Posterior vena cava (tissue), 2 donors: ENCODE measurements around the gene CD207. TPM values are rescaled to one million over a fixed set of nuclear protein-coding genes. Genes with fewer than 3 reads are reported as not detected.
"Not testable (repeated sequence)": the region's sequence is repeated elsewhere in the genome, so short reads cannot be mapped to it uniquely, and the experiment has no call there.

Experiments
- DNase-seq: peaks from one replicate; pipeline ENCODE4 v3.0.0-alpha.2; 2020; ENCODE audit warnings: low spot score
- intact Hi-C, 2 donors: fragments of 100-400 bp; cut with DNase I; formaldehyde crosslinking; loops; one replicate each; pipeline versions ENCODE4 v1.14.1 to v1.14.2; 2022 to 2023
- long read RNA-seq, 2 donors: library from polyadenylated mRNA; unstranded; transcript quantifications; one replicate each; pipeline ENCODE4 v2.0.0, GENCODE V29; 2020 to 2021
- total RNA-seq, 2 donors: library from RNA; stranded (reverse); fragmentation: NEBNext Ultra II Directional; extraction: Animal tissue kit (Norgen Biotek cat#: 25700); gene quantifications; one replicate each; pipeline ENCODE4 v1.2.1, GENCODE V29; 2021
- donor health status: DM: yes; HTN: yes; CAD: no.
- donor health status: DM: yes; HTN: yes; CAD: no.

The CD207 gene
- under 1 TPM in 1 of 2 donors, not detected in 1; 0.42 TPM for total RNA-seq
- long read RNA-seq, donor 1, result 0 reads
- long read RNA-seq, donor 2, result 0 reads

DNA sequence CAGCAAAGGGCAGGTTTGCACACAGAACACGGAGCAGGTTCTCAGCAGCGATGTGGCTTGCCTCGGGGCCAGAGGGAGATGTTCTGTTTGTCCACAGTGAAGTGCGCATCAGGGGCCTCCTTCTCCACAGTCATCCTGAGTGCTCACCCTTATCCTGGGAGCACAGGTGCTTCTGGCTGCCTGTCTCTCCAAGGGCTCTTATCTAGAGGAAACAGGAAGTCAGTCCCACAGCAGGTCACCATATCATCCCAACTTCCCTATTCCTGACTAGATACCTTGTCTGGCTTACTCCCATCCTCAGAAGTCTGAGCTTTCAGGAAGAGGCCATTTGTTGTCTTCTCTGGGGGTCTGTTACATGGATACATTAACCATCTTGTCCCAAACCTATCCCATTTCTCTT lies at the start of gene CD207:
TSS of gene CD207 (minus strand) at position 174 of the 400 bp plus-strand sequence. CDS start at position 134, 40 bp downstream.
- intact Hi-C loops, result no loop called here
- no peak for DNase-seq

- intact Hi-C loops, DNase-seq: not testable (repeated sequence)
These were observed 42.9 kb upstream of the CD207 start for GRCh38 chr2:70878543-70878942.

DNA sequence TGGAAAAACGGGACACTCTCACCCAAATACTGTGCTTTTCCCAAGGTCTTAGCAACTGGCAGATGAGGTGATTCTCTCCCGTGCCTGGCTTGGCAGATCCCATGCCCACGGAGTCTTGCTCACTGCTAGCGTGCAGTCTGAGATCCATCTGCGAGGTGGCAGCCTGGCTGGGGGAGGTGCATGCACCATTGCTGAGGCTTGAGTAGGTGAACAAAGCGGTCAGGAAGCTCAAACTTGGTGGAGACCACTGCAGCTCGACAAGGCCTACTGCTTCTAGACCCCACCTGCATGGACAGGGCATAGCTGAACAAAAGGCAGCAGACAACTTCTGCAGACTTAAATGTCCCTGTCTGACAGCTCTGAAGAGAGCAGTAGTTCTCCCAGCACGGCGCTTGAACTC lies 40.5 kb upstream of the CD207 start:
- intact Hi-C loops, DNase-seq: not testable (repeated sequence)

DNA sequence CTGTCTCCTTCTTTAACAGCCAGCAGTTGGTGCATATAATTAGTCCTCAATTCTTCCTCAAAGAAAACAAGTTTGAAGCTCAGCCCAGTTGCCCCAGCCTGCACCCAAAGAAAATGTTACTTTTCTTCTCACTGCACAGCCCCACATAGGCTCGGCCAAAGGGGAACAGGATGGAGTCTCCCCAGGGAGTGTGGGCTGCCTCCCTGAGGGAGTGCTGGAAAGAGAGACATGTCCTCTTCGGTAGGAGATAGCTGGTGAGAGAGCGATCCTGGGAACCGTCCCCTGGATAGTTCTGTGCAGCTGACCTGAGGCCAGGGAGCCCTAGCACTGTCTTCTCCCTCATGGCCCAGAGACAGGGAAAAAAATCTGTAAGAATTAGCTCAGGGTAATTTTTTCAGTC lies 37.9 kb upstream of the CD207 start:
- intact Hi-C loops, result loop anchor here in 1 of 2 donors (5.0 kb wide), 1 partner anchor 49 kb away; no protein-coding TSS in a partner anchor
- DNase-seq, result no peak

- intact Hi-C loops, result loop anchor here (2.0 to 5.0 kb wide), 2 partner anchors 51 to 75 kb away; no protein-coding TSS in a partner anchor
- peak; percentile 96 for DNase-seq
These were observed 36.0 kb upstream of the CD207 start for GRCh38 chr2:70871398-70872211.

DNA sequence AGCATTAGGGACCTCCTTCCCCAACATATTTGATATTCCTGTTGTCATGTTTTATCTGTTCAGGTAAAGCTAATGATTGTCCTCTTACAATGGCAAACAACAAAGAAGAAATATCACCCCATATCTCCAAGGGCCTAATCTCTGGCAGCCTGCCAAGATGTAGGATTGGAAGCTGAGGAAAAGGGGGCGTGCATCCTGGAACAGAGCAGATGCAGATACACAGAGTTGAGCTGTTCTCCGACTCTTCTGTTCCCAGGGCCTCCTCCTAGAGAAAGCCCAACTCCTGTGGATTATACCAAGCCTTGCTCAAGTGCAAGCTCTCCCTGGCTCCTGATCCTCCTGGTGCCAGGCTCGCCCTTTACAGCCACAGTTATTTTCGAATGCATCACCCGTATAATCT lies 35.2 kb upstream of the CD207 start:
- no peak for DNase-seq
- intact Hi-C loops, result loop anchor here (2.0 to 5.0 kb wide), 2 partner anchors 52 to 76 kb away; no protein-coding TSS in a partner anchor

DNA sequence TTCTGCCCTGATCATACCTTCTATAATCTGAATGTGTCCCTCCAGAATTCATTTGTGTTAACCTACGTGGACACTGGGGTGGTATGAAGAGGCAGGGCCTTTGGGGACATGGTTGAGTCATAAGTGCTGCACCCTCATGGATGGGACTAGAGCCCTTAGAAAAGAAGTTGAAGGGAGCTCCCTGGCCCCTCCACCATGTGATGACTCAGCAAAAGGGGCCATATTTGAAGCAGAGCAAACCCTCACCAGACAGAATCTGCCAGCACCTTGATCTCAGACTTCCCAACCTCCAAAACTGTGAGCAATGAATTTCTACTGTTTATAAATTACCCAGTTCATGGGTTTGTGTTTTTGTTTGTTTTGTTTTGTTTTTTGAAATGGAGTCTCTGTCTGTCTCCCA lies 33.4 kb upstream of the CD207 start:
- intact Hi-C loops, result no loop called here
- no peak for DNase-seq

GRCh38 chr2:70861777-70862625 lies 26.4 kb upstream of the CD207 start:
- DNase-seq, result peak; percentile 94
- intact Hi-C loops, result no loop called here

- intact Hi-C loops, result no loop called here
- DNase-seq, result no peak
These were observed 20.1 kb upstream of the CD207 start for GRCh38 chr2:70855667-70856066.

DNA sequence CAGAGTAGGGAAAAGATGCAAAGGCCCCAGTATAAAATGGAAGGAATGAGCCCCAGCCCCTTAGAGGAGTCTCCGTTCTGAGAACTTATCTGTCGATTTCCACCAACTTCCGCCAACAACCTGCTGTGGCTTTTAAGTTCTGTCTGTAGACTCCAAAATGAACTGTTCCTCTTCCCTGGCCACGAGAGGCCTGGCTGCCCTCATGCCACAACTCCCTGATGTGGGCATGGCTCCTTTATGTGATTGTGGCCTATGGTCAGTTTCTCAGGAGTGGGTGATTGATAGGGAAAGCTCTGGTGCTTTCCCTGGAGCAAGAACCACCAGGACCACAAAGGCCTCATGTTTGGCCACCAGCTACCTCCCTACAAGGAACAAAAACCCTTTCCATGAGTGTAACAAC lies 18.8 kb upstream of the CD207 start:
- DNase-seq, result no peak
- intact Hi-C loops, result no loop called here

GRCh38 chr2:70852824-70853223 lies 17.2 kb upstream of the CD207 start:
- DNase-seq, result no peak
- intact Hi-C loops, result no loop called here

DNA sequence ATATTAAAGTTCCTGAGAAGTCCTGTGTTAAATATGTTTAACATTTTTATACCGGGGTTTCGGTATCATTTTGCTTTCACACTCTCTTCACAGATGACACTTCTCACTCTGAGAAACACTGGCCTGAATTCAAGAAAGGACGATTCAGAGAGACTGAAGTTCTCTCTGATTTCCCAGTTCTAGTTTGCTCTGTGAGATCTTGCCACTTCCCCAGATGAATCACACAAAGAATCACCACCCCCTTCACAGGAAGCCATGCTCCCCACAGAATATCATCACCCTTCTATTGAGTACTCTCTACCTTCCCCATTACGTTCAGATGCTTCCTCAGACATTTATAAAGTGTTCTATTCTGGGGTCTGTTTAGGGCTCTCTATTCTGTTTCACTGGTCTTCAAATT lies 16.1 kb upstream of the CD207 start:
- DNase-seq, result no peak
- intact Hi-C loops, result no loop called here

GRCh38 chr2:70850925-70851324 lies 15.3 kb upstream of the CD207 start:
- no peak for DNase-seq
- intact Hi-C loops, result no loop called here

GRCh38 chr2:70842401-70842800 lies 6.8 kb upstream of the CD207 start:
- DNase-seq, result no peak
- intact Hi-C loops, result no loop called here

GRCh38 chr2:70837980-70838925 lies 2.6 kb upstream of the CD207 start:
- intact Hi-C loops, result no loop called here
- no peak for DNase-seq

DNA sequence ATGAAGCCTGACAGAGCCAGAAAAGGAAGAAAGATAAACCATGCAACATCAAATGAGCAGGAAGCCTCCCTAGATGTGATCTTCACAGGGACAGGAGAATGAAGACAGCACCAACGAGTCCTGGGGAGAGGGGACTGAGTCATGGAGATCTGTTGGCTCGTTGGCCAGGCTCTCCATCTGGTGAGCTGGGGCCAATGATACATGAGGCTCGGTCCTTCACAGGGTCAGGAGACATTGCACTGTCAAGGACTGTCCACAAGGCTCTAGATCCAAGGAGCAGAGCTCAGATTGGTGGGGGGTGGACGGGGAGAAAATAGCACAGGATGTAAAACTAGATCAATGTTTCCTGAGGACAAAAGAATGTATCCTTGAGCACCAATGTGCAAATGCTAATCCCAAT lies 735 bp downstream of the CD207 start:
- intact Hi-C loops, result no loop called here
- no peak for DNase-seq

GRCh38 chr2:70834106-70834505 lies 1.5 kb downstream of the CD207 start:
- DNase-seq, result no peak
- intact Hi-C loops, result no loop called here

DNA sequence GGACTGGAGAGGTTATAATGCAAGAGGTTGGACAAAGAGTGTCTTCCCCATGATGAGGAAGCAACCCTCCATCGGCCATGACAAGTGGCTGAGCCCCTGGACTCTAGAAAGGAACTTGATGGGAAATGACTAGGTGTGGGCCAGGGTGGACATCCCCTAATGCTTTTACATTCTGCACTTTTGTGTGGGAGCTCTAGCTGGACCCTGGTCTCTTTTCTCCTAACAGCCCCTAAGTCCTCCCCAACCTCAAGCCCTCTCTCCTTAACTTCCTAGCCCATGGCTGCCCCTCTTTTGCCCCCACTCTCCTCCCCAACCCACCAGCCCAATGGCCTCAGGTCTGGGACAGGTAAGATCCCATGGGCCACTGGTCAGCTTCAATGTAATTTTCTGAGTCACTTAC lies 2.4 kb downstream of the CD207 start:
- no peak for DNase-seq

DNA sequence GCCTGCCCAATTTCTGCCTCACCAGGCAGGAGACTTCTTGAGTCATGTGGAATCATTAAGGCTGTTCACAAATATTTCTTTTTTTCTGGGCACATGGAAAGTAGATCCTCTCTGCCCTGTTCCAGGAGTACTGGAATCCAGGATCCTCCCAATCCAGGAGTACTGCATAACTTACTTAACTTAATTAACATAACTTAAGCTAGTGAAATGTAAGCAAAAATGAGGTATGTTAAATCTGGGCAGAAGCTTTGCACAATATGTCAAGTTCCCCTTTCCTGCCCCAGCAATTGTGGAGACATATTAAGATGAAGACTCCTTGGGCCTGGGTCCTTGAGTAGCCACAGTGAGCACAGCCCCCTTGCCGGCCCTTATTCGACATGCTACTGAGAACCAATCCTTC lies 3.2 kb downstream of the CD207 start:
- intact Hi-C loops, result no loop called here
- no peak for DNase-seq

More for the DNA sequence above, 2.4 kb downstream of the CD207 start:
- intact Hi-C loops, result no loop called here
